ENCODE data around the gene PCAT6.

The PCAT6 gene

GRCh38 chr1:202798792-202799331, 11.9 kb upstream of the PCAT6 start:
- no peak overlapping the region for H3K4me3 Mint-ChIP-seq
- no peak overlapping the region for H3K27ac Mint-ChIP-seq
- no peaks in the 10 kb centered on the region for H3K9me3 Mint-ChIP-seq
- peaks cover 37% of the 10 kb centered on the region for H3K4me1 Mint-ChIP-seq
- H3K27me3 Mint-ChIP-seq (ENCODE audit: low read depth) = no peaks in the 10 kb centered on the region
- H3K36me3 Mint-ChIP-seq (ENCODE audit: low read depth) = peaks cover 9% of the 10 kb centered on the region
- TF ChIP-seq CTCF (IDR thresholded peaks at IDR 0.05; ENCODE audit: unreplicated experiment in 3 of 3) = no peak

DNA sequence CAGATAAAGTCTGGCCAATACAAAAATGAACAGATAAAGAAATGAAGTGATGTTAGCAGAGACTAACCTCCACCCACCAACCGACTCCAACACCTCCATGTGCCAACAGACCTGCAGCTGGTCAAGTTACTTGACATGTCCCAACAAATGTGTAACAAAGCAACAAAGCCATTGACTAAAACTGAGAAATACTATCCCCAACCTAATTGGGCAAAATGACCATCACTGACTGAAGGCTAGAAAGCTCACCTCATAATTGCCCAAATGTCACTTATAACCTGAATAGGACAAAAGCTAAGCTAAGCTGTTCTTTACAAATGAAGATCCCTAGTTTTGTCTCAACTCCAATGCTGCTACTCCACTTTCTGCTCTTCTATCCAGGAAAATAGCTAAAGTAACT, 10.0 kb upstream of the PCAT6 start:
- Mint-ChIP-seq H3K9me3 (no peaks in the 10 kb centered on the region), H3K27ac (peak overlapping the region; percentile 8 to 82 (median 45)), H3K4me3 (no peak overlapping the region), H3K27me3 (ENCODE audit: low read depth) (no peaks in the 10 kb centered on the region), H3K36me3 (ENCODE audit: low read depth) (peaks cover 9% of the 10 kb centered on the region), H3K4me1 (peaks cover 48% of the 10 kb centered on the region)
- TF ChIP-seq CTCF (IDR thresholded peaks at IDR 0.05; ENCODE audit: unreplicated experiment in 3 of 3) = no peak

GRCh38 chr1:202801175-202801574, 9.6 kb upstream of the PCAT6 start:
- TF ChIP-seq CTCF (IDR thresholded peaks at IDR 0.05; ENCODE audit: unreplicated experiment in 3 of 3) = no peak
- Mint-ChIP-seq H3K36me3 (ENCODE audit: low read depth) (peaks cover 9% of the 10 kb centered on the region), H3K27me3 (ENCODE audit: low read depth) (no peaks in the 10 kb centered on the region), H3K27ac (peak overlapping the region in 2 of 3 experiments; percentile 8 to 45), H3K4me3 (no peak overlapping the region), H3K4me1 (peaks cover 52% of the 10 kb centered on the region), H3K9me3 (no peaks in the 10 kb centered on the region)

GRCh38 chr1:202802034-202802433, 8.7 kb upstream of the PCAT6 start:
- Mint-ChIP-seq H3K4me1 (peaks cover 57% of the 10 kb centered on the region), H3K4me3 (no peak overlapping the region), H3K9me3 (no peaks in the 10 kb centered on the region), H3K36me3 (ENCODE audit: low read depth) (peaks cover 9% of the 10 kb centered on the region), H3K27me3 (ENCODE audit: low read depth) (no peaks in the 10 kb centered on the region), H3K27ac (no peak overlapping the region)
- no peak for TF ChIP-seq CTCF (IDR thresholded peaks at IDR 0.05; ENCODE audit: unreplicated experiment in 3 of 3)

GRCh38 chr1:202802998-202803932, 7.5 kb upstream of the PCAT6 start:
- Mint-ChIP-seq H3K4me1 (peaks cover 51% of the 10 kb centered on the region), H3K27me3 (ENCODE audit: low read depth) (no peaks in the 10 kb centered on the region), H3K36me3 (ENCODE audit: low read depth) (peaks cover 9% of the 10 kb centered on the region), H3K9me3 (no peaks in the 10 kb centered on the region), H3K4me3 (peak overlapping the region in 2 of 3 experiments; percentile 21 to 35), H3K27ac (peak overlapping the region in 2 of 3 experiments; percentile 6 to 52)
- no peak for TF ChIP-seq CTCF (IDR thresholded peaks at IDR 0.05; ENCODE audit: unreplicated experiment in 3 of 3)
